HG03575 (cell line): ENCODE measurements around the gene ME3.
"Not testable (repeated sequence)": the region's sequence is repeated elsewhere in the genome, so short reads cannot be mapped to it uniquely, and the experiment has no call there.

Source experiments
- ATAC-seq: cut with Tn5 transposase; IDR thresholded peaks from one replicate; pipeline ENCODE4 v1.9.1; 2021; ENCODE audit not compliant: unreplicated experiment, insufficient number of reproducible peaks, low FRiP score; ENCODE audit errors: extremely low read depth

Gene ME3

GRCh38 chr11:86575927-86576326, 96.5 kb downstream of the ME3 start:
- ATAC-seq, result no peak

- no peak for ATAC-seq
Observed at GRCh38 chr11:86575208-86575855, 97.1 kb downstream of the ME3 start.

GRCh38 chr11:86574493-86575207, 97.8 kb downstream of the ME3 start:
- ATAC-seq, result no peak

- no peak for ATAC-seq
Observed at GRCh38 chr11:86571273-86571948, 101.0 kb downstream of the ME3 start.

GRCh38 chr11:86570451-86570850, 102.0 kb downstream of the ME3 start:
- ATAC-seq, result no peak

GRCh38 chr11:86570020-86570419, 102.4 kb downstream of the ME3 start:
- no peak for ATAC-seq

GRCh38 chr11:86569109-86569508, 103.3 kb downstream of the ME3 start:
- no peak for ATAC-seq

GRCh38 chr11:86565801-86566312, 106.6 kb downstream of the ME3 start:
- no peak for ATAC-seq

GRCh38 chr11:86565388-86565787, 107.0 kb downstream of the ME3 start:
- no peak for ATAC-seq

- not testable (repeated sequence) for ATAC-seq
Observed at GRCh38 chr11:86562842-86563241, 109.6 kb downstream of the ME3 start.

- no peak for ATAC-seq
Observed at GRCh38 chr11:86559311-86559945, 113.0 kb downstream of the ME3 start.

- ATAC-seq, result no peak
Observed at GRCh38 chr11:86558841-86559240, 113.6 kb downstream of the ME3 start.

GRCh38 chr11:86558207-86558606, 114.2 kb downstream of the ME3 start:
- ATAC-seq, result no peak

- no peak for ATAC-seq
Observed at GRCh38 chr11:86555866-86556265, 116.5 kb downstream of the ME3 start.

- no peak for ATAC-seq
Observed at GRCh38 chr11:86555401-86555800, 117.0 kb downstream of the ME3 start.

- ATAC-seq, result no peak
Observed at GRCh38 chr11:86553265-86553664, 119.2 kb downstream of the ME3 start.

GRCh38 chr11:86551288-86552092, 120.9 kb downstream of the ME3 start:
- ATAC-seq, result no peak

GRCh38 chr11:86550757-86551156, 121.7 kb downstream of the ME3 start:
- ATAC-seq, result no peak
